ENCODE measurements around the gene RPL10.

DNA sequence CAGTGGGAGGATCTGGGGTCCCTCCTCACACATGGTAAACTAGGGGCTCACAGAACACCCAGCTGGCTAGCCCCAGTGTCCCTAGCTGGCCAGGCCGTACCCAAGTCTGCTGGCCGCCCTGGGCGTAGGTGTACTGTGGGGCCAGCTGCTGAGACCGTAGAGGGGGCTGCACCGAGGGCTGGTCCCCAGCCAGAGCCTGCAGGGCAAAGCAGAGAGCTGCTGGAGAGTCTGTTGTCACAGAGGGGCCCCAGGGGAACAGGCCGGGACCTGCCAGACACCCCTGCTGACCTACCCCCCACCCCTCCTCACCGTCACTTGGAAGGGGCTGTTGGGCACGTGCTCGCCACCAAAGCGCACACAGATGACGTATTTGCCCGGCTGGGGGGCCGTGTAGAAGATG is 43.7 kb upstream of the RPL10 start:
- TF ChIP-seq EZH2 (IDR thresholded peaks at IDR 0.05; ENCODE audit: borderline replicate concordance, low read depth, low read length, poor library complexity, severe bottlenecking) = no peak
- no peak for TF ChIP-seq CTCF (conservative IDR thresholded peaks at IDR 0.05; ENCODE audit: low read depth, low read length)

Data from A673 (cell line).